ENCODE data around the gene RBFA.

GRCh38 chr18:80012714-80013113, 21.5 kb upstream of the RBFA start:
- TF ChIP-seq CTCF (IDR thresholded peaks at IDR 0.05 in 2 of 3, conservative IDR thresholded peaks at IDR 0.05 in 1 of 3; ENCODE audit: borderline replicate concordance in 1 of 3, insufficient read depth in 1 of 3, low read depth in 2 of 3, low read length in 2 of 3) = no peak
- TF ChIP-seq SRF (IDR thresholded peaks at IDR 0.05; ENCODE audit: low read depth) = no peak
- TF ChIP-seq, protein P1, sequence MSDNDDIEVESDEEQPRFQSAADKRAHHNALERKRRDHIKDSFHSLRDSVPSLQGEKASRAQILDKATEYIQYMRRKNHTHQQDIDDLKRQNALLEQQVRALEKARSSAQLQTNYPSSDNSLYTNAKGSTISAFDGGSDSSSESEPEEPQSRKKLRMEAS (IDR thresholded peaks at IDR 0.05) = no peak
- no peak for TF ChIP-seq POLR2A (IDR thresholded peaks at IDR 0.05; ENCODE audit: borderline replicate concordance, extremely low read depth, insufficient read depth, insufficient read length)

All from HCT116 (cell line).